Urothelium cell line (cell line): ENCODE results near the gene ZNF486.
"Not testable (repeated sequence)": the region's sequence is repeated elsewhere in the genome, so short reads cannot be mapped to it uniquely, and the experiment has no call there.

Experiments
- DNase-seq: peaks from one replicate; pipeline ENCODE4 v3.0.0; 2011; ENCODE audit warnings: low spot score, mixed read lengths
- FAIRE-seq: peaks from 2 replicates; lab custom pipeline; 2011; peaks lifted over from hg19 to GRCh38; lab: Jason Lieb, UNC

ZNF486 gene

DNA sequence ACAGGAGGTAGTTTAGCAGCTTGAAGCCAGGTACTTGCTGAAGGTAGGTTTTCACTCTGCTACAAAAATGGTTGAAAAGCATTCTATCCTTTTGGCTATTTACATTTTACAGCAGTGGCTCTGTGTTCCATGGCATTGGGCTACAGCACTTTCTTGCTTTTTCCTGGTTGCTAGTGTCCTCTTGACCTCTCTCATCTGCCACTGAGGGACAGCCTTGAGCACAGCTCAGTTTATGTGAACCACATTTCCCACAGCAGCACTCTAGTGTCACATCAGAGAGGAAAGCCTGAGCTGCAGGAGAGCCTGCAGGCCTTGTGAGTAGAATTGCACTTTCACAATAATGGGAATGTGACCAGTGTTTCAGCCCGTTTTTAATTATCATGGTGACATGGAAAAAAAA, 54.6 kb downstream of the ZNF486 start:
- not testable (repeated sequence) for FAIRE-seq, DNase-seq

DNA sequence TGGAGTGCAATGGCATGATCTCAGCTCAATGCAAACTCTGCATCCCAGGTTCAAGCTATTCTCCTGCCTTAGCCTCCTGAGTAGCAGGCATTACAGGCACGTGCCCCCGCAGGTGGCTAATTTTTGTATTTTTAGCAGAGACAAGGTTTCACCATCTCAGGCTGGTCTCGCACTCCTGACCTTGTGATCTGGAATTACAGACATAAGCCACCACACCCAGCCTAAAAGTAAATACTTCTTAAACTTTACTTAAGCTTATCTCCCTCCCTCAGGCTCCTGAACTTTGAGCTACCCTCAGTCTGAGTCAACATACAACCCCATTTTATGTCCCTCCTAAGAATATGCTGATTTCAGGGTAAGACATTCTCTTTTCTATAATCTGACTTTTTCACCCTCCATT, 66.1 kb downstream of the ZNF486 start:
- no peak for FAIRE-seq
- DNase-seq: no peak

DNA sequence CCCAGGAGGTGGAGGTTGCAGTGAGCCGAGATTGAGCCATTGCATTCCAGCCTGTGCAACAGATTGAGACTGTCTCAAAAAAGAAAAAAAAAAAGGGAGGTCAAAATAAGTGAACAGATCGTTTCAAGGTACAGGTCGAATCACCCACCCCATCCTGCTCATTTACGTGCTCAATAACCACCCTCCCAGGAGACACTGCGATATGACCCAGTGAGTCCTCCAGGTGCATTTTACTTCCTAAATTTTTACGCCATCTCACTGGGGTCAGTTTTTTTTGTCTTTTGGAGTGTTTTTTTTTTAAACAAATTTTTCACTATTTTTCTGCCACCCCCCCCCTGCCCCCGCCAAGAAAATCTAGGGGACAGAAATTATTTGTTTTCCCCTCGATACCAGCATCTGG, 68.1 kb downstream of the ZNF486 start:
- DNase-seq (no peak), FAIRE-seq (no peak)

DNA sequence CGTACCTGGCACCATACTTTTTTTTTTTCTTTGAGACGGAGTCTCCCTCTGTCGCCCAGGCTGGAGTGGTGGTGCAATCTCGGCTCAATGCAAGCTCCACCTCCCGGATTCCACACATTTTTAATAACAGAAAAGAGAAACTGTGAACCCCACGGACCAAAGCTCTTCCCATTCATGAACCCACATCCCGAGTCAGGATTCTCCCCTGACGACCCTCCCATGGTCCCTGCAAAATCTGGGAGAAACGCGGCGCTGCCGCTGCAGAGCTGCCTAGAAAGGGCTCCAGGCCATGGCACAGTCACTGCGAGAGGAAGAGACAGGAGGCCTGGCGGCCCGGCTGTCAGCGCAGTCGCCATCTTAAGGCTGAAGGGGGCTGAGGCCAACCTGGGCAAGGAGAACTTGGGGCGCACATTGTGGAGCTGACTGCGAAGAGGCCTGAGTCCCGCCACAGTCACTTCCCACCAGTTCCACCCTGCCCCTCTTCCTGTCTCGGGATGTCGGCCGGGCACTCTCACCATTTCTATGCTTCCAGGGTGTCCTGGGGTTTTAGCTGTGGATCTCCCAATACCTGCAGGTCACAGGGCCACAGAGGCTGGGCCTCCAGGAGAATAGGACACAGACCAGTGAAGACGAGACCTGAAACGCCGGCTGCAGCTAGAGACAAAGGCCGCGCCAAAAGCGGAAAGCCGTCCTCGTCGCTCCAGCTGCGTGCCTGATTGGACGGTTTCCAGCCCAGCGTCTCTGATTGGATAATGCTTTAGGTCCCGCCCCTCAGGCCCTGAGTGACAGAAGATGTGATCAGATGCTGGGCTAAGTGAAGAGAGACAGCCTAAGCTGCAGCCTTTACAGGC, 71.0 kb downstream of the ZNF486 start:
- no peak for FAIRE-seq
- no peak for DNase-seq

DNA sequence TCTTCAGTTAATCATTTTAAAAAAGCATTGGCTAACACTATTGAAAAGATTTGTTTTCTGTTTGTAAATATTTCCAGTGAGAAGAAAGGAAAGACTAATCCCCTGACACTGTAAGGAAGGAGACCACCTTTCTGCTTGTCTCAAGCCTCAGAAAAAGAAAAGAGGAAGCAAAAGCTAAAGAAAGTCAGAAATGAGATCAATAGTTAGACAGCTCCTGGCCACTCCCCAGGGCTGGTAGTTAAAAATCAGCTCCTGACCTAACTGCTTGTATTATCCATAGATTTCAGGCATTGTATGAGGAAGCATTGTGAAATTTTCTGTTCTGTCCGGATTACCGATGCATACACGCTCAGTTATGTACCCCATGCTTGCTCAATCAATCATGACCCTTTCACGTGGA, 76.6 kb downstream of the ZNF486 start:
- FAIRE-seq: no peak
- DNase-seq: no peak

DNA sequence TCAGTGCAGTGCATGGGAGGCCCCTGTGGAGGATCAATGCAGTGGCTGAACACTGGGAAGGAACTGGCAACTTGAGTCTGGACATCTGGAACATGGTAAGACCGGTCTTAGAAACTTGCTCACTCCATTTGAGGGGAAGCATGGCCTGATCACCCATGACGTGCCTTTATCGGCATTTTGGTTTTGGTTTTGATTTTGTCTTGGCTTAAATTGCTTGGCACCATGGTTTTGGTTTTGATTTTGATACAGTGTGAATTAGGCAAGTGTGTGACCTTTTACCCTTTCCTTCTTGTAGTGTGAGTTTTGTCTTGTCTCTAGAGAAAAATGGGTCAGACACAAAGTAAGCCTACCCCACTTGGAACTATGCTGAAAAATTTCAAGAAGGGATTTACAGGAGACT, 77.3 kb downstream of the ZNF486 start:
- DNase-seq (no peak), FAIRE-seq (no peak)

DNA sequence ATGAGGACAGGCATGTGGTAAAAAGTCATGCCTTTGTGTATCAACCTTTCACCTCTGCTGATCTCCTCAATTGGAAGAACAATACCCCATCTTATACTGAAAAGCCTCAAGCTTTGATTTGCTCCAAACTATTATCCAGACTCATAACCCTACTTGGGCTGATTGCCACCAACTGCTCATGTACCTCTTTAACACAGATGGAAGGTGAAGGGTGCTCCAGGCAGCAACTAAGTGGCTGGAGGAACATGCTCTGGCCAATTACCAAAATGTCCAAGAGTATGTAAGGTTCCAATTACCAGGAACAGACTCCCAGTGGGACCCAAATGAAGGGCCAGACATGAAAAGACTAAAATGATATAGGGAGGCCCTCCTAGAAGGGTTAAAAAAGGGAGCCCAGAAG, 78.3 kb downstream of the ZNF486 start:
- no peak for DNase-seq
- FAIRE-seq: no peak

DNA sequence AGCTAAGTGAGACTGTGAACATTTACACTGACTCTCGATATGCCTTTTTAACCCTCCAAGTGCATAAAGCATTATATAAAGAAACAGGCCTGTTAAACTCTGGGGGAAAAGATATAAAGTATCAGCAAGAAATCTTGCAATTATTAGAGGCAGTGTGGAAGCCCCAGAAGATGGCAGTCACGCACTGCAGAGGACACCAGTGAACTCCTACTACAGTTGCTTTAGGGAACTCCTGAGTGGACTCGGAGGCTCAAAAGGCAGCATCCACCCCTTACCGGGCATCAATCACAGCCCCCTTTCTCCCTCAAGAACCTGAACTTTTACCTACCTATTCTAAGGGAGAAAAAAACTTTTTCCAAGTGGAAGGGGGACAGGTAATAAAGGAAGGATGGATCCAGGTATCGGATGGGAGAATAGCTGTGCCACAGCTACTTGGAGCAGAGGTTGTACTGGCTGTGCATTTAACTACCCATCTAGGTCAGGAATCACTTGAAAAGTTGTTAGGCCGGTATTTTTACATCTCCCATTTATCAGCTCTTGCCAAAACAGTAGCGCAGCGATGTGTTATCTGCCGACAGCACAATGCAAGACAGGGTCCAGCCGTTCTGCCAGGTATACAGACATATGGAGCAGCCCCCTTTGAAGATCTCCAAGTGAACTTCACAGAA, 80.1 kb downstream of the ZNF486 start:
- FAIRE-seq: no peak
- DNase-seq: no peak

DNA sequence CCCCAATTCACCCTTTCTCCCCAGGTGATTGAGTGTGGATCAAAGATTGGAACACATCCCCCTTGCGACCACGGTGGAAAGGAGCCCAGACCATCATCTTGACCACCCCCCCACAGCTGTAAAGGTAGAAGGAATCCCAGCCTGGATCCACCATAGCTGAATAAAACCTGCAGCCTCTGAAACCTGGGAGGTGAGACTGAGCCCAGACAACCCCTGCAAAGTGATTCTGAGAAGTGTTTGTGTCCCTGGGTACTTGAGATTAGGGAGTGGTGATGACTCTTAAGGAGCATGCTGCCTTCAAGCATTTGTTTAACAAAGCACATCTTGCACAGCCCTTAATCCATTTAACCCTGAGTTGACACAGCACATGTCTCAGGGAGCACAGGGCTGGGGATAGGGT, 81.2 kb downstream of the ZNF486 start:
- DNase-seq, FAIRE-seq: not testable (repeated sequence)
